K562 (cell line): ENCODE measurements around the gene MELK. TPM values are rescaled to one million over a fixed set of nuclear protein-coding genes. Genes with fewer than 3 reads are reported as not detected.

Experiments
- ATAC-seq: fragments of 200-7000 bp; cut with Tn5 transposase; 3 replicates; pipeline ENCODE4 v1.9.1; 2020; ENCODE audit warnings: moderate library complexity
- BruUV-seq: library from RNA; stranded (reverse); fragments of 400-500 nt; replicated peaks from 2 replicates; lab custom pipeline; 2021; lab: Mats Ljungman, UMichigan
- CTCF ChIA-PET: fragments of 300-600 bp; formaldehyde crosslinking; extraction: SDS; loops from one replicate; lab custom pipeline; 2021; ENCODE audit warnings: low intra/inter-chr PET ratio; lab: Yijun Ruan, JAX
- POLR2A ChIA-PET: fragments of 300-600, 350-650 bp; sonication (Branson Sonifier 250); formaldehyde crosslinking; extraction: SDS; loops from one replicate; lab custom pipeline; 2021; ENCODE audit warnings: antibody characterized with exemption, inconsistent platforms; lab: Yijun Ruan, JAX
- DNase-seq, 4 experiments: peaks; one replicate each; pipeline versions ENCODE4 v3.0.0 to v3.0.0-alpha.2; 2011 to 2018; ENCODE audit warnings: low spot score in 3 of 4, mixed read lengths in 3 of 4; ENCODE audit errors: extremely low read depth in 1 of 4
- FAIRE-seq: peaks from 2 replicates; lab custom pipeline; 2011; peaks lifted over from hg19 to GRCh38; lab: Jason Lieb, UNC
- H2AFZ ChIP-seq: 2 replicates; pipeline ENCODE4 v1.6.0; 2011; ENCODE audit warnings: low read depth, low read length, control low read depth, inconsistent platforms
- H3K27ac ChIP-seq: fragments of 200-600 bp; 3 replicates; pipeline ENCODE4 v1.8.0; 2011; ENCODE audit warnings: low read depth, mild to moderate bottlenecking, control low read depth, inconsistent platforms, low read length, moderate library complexity, mixed read lengths; ENCODE audit errors: extremely low read depth
- H3K27me3 ChIP-seq, 2 experiments: fragments of 300-600 bp in 1 of 2; 2 replicates in 1 of 2; 3 replicates in 1 of 2; pipeline versions ENCODE4 v1.6.0 to v1.8.0; 2011; ENCODE audit warnings: inconsistent platforms in 2 of 2, low read length in 2 of 2, mild to moderate bottlenecking in 1 of 2, mixed read lengths in 1 of 2, moderate library complexity in 1 of 2; ENCODE audit not compliant: control insufficient read depth in 2 of 2, insufficient read depth in 2 of 2
- H3K36me3 ChIP-seq: fragments of 300-600 bp; 3 replicates; pipeline ENCODE4 v1.8.0; 2011; ENCODE audit warnings: mild to moderate bottlenecking, low read length, inconsistent platforms; ENCODE audit not compliant: control insufficient read depth, insufficient read depth
- H3K4me1 ChIP-seq, 2 experiments: fragments of 200-600 bp in 1 of 2; replicated peaks in 1 of 2; 2 replicates in 1 of 2; 3 replicates in 1 of 2; pipeline versions ENCODE4 v1.5.1 to v1.8.0; 2011; ENCODE audit warnings: inconsistent platforms in 2 of 2, low read length in 2 of 2, mild to moderate bottlenecking in 1 of 2, mixed read lengths in 1 of 2, moderate library complexity in 1 of 2; ENCODE audit not compliant: control insufficient read depth in 2 of 2, insufficient read depth in 2 of 2
- H3K4me2 ChIP-seq: 2 replicates; pipeline ENCODE4 v1.6.1; 2011; ENCODE audit warnings: low read length, control low read depth, inconsistent platforms, mixed read lengths; ENCODE audit not compliant: insufficient read depth
- H3K4me3 ChIP-seq: fragments of 200-600 bp; sonication (generic), shearing (Covaris generic); 2 replicates; pipeline ENCODE4 v1.5.1; 2016; ENCODE audit warnings: control low read depth, inconsistent platforms
- H3K79me2 ChIP-seq: fragments of 200-600 bp; 3 replicates; pipeline ENCODE4 v1.8.0; 2011; ENCODE audit warnings: low read length, inconsistent platforms; ENCODE audit not compliant: control insufficient read depth, insufficient read depth
- H3K9ac ChIP-seq, 2 experiments: 2 replicates each; pipeline versions ENCODE4 v1.6.0 to v1.6.1; 2011; ENCODE audit warnings: low read depth in 2 of 2, low read length in 2 of 2, control low read depth in 1 of 2, inconsistent platforms in 1 of 2, mild to moderate bottlenecking in 1 of 2, mixed read lengths in 1 of 2; ENCODE audit not compliant: insufficient read depth in 1 of 2
- H3K9me1 ChIP-seq: one replicate; pipeline ENCODE4 v1.6.0; 2011; ENCODE audit warnings: inconsistent platforms, mild to moderate bottlenecking, low read length, moderate library complexity; ENCODE audit not compliant: control insufficient read depth, insufficient read depth
- H3K9me3 ChIP-seq: replicated peaks from 2 replicates; pipeline ENCODE4 v1.5.1; 2011; ENCODE audit warnings: low read depth, low read length, inconsistent platforms; ENCODE audit not compliant: control insufficient read depth, insufficient read depth
- H4K20me1 ChIP-seq: replicated peaks from 2 replicates; pipeline ENCODE4 v1.6.1; 2011; ENCODE audit warnings: low read length, inconsistent platforms, mixed read lengths; ENCODE audit not compliant: control insufficient read depth, insufficient read depth
- CUX1 ChIP-seq: fragments of 200-800 bp; sonication (Bioruptor generic); IDR thresholded peaks from 2 replicates; pipeline ENCODE4 v1.6.1; 2016; ENCODE audit warnings: missing genetic modification characterization, missing compliant biosample characterization
- MXD1 ChIP-seq: fragments of 250-450 bp; sonication (Bioruptor Pico); IDR thresholded peaks from 2 replicates; pipeline ENCODE4 v1.8.0; 2021; ENCODE audit warnings: borderline replicate concordance, mild to moderate bottlenecking, moderate library complexity; ENCODE audit not compliant: poor library complexity, severe bottlenecking
- TAF1 ChIP-seq: IDR thresholded peaks from 2 replicates; pipeline ENCODE4 v1.6.1; 2011; ENCODE audit warnings: mild to moderate bottlenecking, low read length, moderate library complexity; ENCODE audit not compliant: insufficient read depth, control insufficient read depth, severe bottlenecking; ENCODE audit errors: extremely low read depth
- TCFL5 ChIP-seq: fragments of 250-450 bp; sonication (Bioruptor Pico); conservative IDR thresholded peaks from 2 replicates; pipeline ENCODE4 v1.6.1; 2021; ENCODE audit warnings: mild to moderate bottlenecking, moderate library complexity, matching md5 sums
- ZNF444 ChIP-seq: fragments of 250-450 bp; sonication (Bioruptor Pico); IDR thresholded peaks from 2 replicates; pipeline ENCODE4 v1.4.0; 2020; ENCODE audit warnings: mild to moderate bottlenecking, moderate library complexity
- ZNF766 ChIP-seq: fragments of 200-800 bp; sonication (Bioruptor generic); conservative IDR thresholded peaks from 2 replicates; pipeline ENCODE4 v1.6.1; 2016; ENCODE audit warnings: missing genetic modification characterization, missing compliant biosample characterization
- ZNF785 ChIP-seq: fragments of 250-450 bp; sonication (Bioruptor Pico); IDR thresholded peaks from 2 replicates; pipeline ENCODE4 v1.4.0; 2020; ENCODE audit warnings: mild to moderate bottlenecking
- WGBS: fragments of 100-300 bp; shearing (Covaris generic); methylation state at CpG from one replicate; pipeline ENCODE4 v1.1.6; 2016; ENCODE audit warnings: low coverage, mixed read lengths; ENCODE audit not compliant: insufficient coverage; ENCODE audit errors: missing lambda C conversion rate; 5-methylcytosine and 5-hydroxymethylcytosine counted together
- in situ Hi-C: fragments of 300-500 bp; cut with MboI; formaldehyde crosslinking; loops from 4 replicates; pipeline ENCODE4 v1.15.0; 2018; ENCODE audit warnings: inconsistent platforms, mixed read lengths
- intact Hi-C: fragments of 100-400 bp; cut with micrococcal nuclease; formaldehyde crosslinking; loops from 2 replicates; pipeline ENCODE4 v1.14.2; 2022
- polyA plus RNA-seq, 8 experiments: library from polyadenylated mRNA; depleted of rRNA in 4 of 8; stranded (reverse) in 5 of 8; unstranded in 3 of 8; fragments of >200 nt; fragmentation: Nextera tagmentation in 2 of 8; fragmentation: Illumina TruSeq in 1 of 8; extraction: Ambion mirVana in 2 of 8; extraction: Trizol in 1 of 8; gene quantifications; 2 replicates each; pipeline versions ENCODE4 v1.2.1 to v1.2.3, GENCODE V29; 2011 to 2014; ENCODE audit warnings: inconsistent platforms in 1 of 8, missing spikeins in 1 of 8
- total RNA-seq, 7 experiments: library from RNA; depleted of rRNA in 6 of 7; stranded (reverse); fragments of >200 nt in 6 of 7; fragmentation: Illumina TruSeq in 2 of 7; extraction: Trizol in 2 of 7; gene quantifications; 2 replicates each; pipeline versions ENCODE4 v1.2.1 to v1.2.3, GENCODE V29; 2011 to 2021; ENCODE audit warnings: low replicate concordance in 1 of 7
- TF ChIP-seq, protein P1 (sequence below): fragments of 450-650 bp; IDR thresholded peaks from 2 replicates; pipeline ENCODE4 v1.6.1; 2016
- TF ChIP-seq, protein P2 (sequence below): fragments of 250-450 bp; sonication (Bioruptor Pico); IDR thresholded peaks from 2 replicates; pipeline ENCODE4 v1.8.0; 2021; ENCODE audit warnings: moderate library complexity, mild to moderate bottlenecking, inconsistent platforms

The MELK gene
- total and polyA plus RNA-seq, 9 of the 15 experiments (the other 6 are each of a cell fraction or from before 2014, with no cell fraction given): 33.3 to 57.3 (median 43.8) TPM

DNA sequence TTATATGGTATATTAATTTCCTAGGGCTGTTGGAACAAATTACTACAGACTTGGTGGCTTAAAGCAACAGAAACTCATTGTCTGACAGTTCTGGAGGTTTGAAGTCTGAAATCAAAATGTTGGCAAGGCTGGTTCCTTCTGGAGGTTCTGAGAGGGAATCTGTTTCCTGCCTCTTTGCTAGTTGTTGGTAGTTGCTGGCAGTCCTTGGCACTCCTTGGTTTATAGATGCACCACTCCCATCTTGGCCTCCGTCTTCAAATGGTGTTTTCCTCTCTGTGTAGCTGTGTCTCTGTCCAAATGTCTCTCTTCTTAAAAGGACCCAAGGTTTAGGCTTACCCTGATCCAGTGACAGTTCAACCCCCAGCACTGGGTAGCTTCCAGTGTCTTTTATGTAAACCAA lies 17.5 kb downstream of the MELK start (continued):
- TF ChIP-seq, protein P1, sequence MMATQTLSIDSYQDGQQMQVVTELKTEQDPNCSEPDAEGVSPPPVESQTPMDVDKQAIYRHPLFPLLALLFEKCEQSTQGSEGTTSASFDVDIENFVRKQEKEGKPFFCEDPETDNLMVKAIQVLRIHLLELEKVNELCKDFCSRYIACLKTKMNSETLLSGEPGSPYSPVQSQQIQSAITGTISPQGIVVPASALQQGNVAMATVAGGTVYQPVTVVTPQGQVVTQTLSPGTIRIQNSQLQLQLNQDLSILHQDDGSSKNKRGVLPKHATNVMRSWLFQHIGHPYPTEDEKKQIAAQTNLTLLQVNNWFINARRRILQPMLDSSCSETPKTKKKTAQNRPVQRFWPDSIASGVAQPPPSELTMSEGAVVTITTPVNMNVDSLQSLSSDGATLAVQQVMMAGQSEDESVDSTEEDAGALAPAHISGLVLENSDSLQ: no peak
- TF ChIP-seq ZNF444 (CRISPR knock-in tag) (no peak), TCFL5 (CRISPR knock-in tag) (no peak)

- ChIA-PET POLR2A (no interaction called here), CTCF (no interaction called here)
- Histone ChIP-seq H3K27me3 (no peaks in the 10 kb centered on the region), H3K4me1 (no peaks in the 10 kb centered on the region), H3K36me3 (peaks cover 65% of the 10 kb centered on the region), H3K79me2 (no peaks in the 10 kb centered on the region), H3K9me1 (no peaks in the 10 kb centered on the region), H3K27ac (no peak overlapping the region), H3K4me3 (no peak overlapping the region), H2AFZ (no peak overlapping the region), H3K9me3 (no peaks in the 10 kb centered on the region), H3K4me2 (no peak overlapping the region), H4K20me1 (no peaks in the 10 kb centered on the region), H3K9ac (no peak overlapping the region)
- no peak for FAIRE-seq
- intact Hi-C loops: no loop called here
- DNase-seq: no peak
- WGBS: 75% methylated on average over 3 of the region's 4 CpGs
- ATAC-seq: no peak
- in situ Hi-C loops: no loop called here
- BruUV-seq: no TSS peak
- TF ChIP-seq TAF1 (no peak), ZNF785 (CRISPR knock-in tag) (no peak), ZNF766 (CRISPR knock-in tag) (no peak), MXD1 (no peak), CUX1 (CRISPR knock-in tag) (no peak)
- TF ChIP-seq, protein P2, sequence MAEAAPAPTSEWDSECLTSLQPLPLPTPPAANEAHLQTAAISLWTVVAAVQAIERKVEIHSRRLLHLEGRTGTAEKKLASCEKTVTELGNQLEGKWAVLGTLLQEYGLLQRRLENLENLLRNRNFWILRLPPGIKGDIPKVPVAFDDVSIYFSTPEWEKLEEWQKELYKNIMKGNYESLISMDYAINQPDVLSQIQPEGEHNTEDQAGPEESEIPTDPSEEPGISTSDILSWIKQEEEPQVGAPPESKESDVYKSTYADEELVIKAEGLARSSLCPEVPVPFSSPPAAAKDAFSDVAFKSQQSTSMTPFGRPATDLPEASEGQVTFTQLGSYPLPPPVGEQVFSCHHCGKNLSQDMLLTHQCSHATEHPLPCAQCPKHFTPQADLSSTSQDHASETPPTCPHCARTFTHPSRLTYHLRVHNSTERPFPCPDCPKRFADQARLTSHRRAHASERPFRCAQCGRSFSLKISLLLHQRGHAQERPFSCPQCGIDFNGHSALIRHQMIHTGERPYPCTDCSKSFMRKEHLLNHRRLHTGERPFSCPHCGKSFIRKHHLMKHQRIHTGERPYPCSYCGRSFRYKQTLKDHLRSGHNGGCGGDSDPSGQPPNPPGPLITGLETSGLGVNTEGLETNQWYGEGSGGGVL: no peak
Observed at GRCh38 chr9:36592801-36593583, 20.3 kb downstream of the MELK start.
